ENCODE measurements around the gene CEBPZ. TPM values are rescaled to one million over a fixed set of nuclear protein-coding genes. Genes with fewer than 3 reads are reported as not detected.

Gene CEBPZ
- total RNA-seq (2014; rRNA removed; shearing (Covaris generic)), result 61.4 and 75.9 TPM in 2 replicates

DNA sequence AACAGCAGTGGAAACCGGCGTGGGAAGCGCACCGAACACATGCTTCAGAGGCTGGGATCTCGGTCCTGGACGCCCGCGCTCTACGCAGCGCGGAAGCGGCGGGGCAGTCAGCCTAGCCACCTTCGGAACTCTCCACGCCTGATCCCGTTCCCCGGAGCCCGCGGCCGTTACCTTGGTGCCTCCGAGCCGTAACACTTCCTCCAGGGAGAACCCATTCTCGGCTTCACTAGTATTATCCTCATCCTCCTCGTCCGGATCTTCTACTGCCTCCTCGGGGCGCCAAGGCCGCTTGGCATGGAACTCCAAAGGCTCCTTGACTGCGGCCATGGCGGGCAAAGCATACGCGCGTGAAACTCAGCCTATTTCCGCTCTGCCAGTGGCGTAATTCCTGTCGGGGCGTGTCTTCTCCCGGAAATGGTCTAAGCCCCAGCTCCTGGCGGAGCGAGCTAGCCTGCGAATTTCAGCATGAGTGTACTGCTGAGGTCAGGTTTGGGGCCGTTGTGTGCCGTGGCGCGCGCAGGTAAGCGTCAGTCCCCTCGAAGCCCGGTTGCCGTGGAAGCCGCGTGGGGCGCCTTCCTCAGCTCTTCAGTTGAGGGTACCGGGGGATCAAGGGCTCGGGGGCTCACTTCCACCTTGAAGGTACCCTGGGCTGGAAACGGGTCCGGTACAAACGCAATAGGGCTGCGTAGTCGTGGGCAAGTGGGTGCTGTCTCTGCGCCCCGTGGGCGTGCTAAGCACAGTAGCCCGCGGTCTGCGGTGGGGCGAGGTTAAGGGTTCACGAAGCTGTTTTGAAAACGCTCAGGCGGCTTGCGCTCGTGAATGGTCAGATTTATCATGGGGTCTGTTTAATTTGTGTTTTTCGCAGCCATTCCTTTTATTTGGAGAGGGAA is at the start of gene CEBPZ, which contains the start of gene NDUFAF7:
TSS of gene CEBPZ (minus strand) at position 356 of the 890 bp plus-strand sequence. CDS start at position 327, 29 bp downstream.
TSS of gene NDUFAF7 (plus strand) at position 418 of the 890 bp plus-strand sequence. CDS start at position 466, 48 bp downstream.
- peaks cover 13% of the 10 kb centered on the region; the same call in 1 of the 2 replicates for H3K4me1 ChIP-seq (replicated peaks)
- H3K9me3 ChIP-seq (replicated peaks), result no peaks in the 10 kb centered on the region
- H3K36me3 ChIP-seq, result peaks cover 49% of the 10 kb centered on the region
- peak within 1 kb of the TSS; percentile 83 for H3K4me3 ChIP-seq
- H3K27ac ChIP-seq, result peak within 1 kb of the TSS; percentile 67
- DNase-seq (ENCODE audit: low read depth in 1 of 2, low spot score in 2 of 2), result peak; percentile 84 to 90
- H3K27me3 ChIP-seq (replicated peaks), result no peaks in the 10 kb centered on the region

DNA sequence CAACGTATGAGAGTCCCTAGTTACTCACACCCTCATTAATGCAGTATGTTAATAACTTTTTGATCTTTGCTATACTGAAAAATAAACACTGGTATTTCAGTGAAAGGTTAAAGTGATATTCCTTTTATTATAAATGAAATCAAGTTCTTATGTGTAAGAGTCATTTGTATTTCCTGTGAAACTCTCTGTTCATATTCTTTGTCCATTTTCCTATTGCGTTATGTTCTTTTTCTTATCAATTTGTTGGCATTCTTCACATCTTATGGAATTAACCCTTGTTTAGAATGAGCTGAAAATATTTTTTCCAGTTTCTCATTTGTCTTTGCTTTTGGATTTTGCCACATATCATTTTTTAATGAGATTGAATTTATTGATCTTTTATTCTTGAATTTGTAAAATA is 44.9 kb upstream of the CEBPZ start:
- H3K4me1 ChIP-seq (replicated peaks), result no peaks in the 10 kb centered on the region
- H3K4me3 ChIP-seq, result no peak overlapping the region
- peaks cover 85% of the 10 kb centered on the region for H3K36me3 ChIP-seq
- no peaks in the 10 kb centered on the region for H3K9me3 ChIP-seq (replicated peaks)
- DNase-seq (ENCODE audit: low read depth in 1 of 2, low spot score in 2 of 2), result no peak
- H3K27me3 ChIP-seq (replicated peaks), result no peaks in the 10 kb centered on the region
- H3K27ac ChIP-seq, result no peak overlapping the region

GRCh38 chr2:37274359-37274965 is 43.1 kb upstream of the CEBPZ start:
- Histone ChIP-seq H3K27ac (no peak overlapping the region), H3K27me3 (replicated peaks) (no peaks in the 10 kb centered on the region), H3K36me3 (peaks cover 83% of the 10 kb centered on the region), H3K9me3 (replicated peaks) (no peaks in the 10 kb centered on the region), H3K4me3 (no peak overlapping the region), H3K4me1 (replicated peaks) (no peaks in the 10 kb centered on the region)
- no peak for DNase-seq (ENCODE audit: low read depth in 1 of 2, low spot score in 2 of 2)

- Histone ChIP-seq H3K36me3 (peaks cover 85% of the 10 kb centered on the region), H3K4me3 (no peak overlapping the region), H3K27ac (no peak overlapping the region), H3K27me3 (replicated peaks) (no peaks in the 10 kb centered on the region), H3K4me1 (replicated peaks) (no peaks in the 10 kb centered on the region), H3K9me3 (replicated peaks) (no peaks in the 10 kb centered on the region)
- DNase-seq (ENCODE audit: low read depth in 1 of 2, low spot score in 2 of 2), result no peak
Measured at GRCh38 chr2:37271376-37272067, 40.1 kb upstream of the CEBPZ start.

DNA sequence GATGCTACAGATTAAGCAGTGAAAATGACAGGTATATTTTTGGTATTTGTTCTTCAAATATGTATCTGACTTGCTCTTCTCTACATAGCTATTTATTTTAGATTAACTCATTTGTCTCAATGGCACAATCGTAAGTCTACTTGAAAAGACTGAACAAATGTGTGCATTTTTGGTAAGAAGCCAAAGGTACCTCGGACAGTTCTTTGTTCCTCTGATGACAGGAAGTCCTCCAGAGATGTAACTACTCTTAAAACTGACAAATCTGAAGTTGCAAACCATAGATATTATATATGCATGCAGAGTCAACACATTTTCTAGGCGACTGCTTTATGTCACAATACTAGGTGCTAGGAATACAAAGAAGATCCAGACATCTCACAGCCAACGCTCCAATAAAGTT is 36.7 kb upstream of the CEBPZ start:
- H3K9me3 ChIP-seq (replicated peaks), result no peaks in the 10 kb centered on the region

DNA sequence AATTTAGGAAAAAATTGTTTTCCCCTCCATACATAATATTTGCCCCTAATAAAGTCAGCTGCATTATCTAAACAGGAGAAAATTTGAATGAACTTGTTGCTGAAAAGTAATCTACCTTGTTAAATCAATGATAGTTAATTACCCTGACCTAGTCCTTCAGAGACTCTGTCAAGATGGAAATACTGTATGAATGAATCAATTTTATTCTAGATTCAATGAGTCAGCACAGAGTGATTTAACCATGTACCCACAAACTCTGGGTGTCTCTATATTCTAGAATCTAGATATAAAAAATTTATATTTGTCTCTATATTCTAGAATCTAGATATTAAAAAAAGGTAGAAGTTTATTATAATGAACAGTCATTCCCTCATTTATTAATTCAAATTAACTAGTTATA is 36.3 kb upstream of the CEBPZ start:
- Histone ChIP-seq H3K4me3 (no peak overlapping the region), H3K27ac (no peak overlapping the region), H3K36me3 (peaks cover 76% of the 10 kb centered on the region), H3K27me3 (replicated peaks) (no peaks in the 10 kb centered on the region), H3K4me1 (replicated peaks) (no peaks in the 10 kb centered on the region), H3K9me3 (replicated peaks) (no peaks in the 10 kb centered on the region)
- no peak for DNase-seq (ENCODE audit: low read depth in 1 of 2, low spot score in 2 of 2)

More for the DNA sequence above, 36.7 kb upstream of the CEBPZ start:
- no peaks in the 10 kb centered on the region for H3K27me3 ChIP-seq (replicated peaks)
- H3K27ac ChIP-seq, result no peak overlapping the region
- no peak overlapping the region for H3K4me3 ChIP-seq
- DNase-seq (ENCODE audit: low read depth in 1 of 2, low spot score in 2 of 2), result no peak
- H3K4me1 ChIP-seq (replicated peaks), result no peaks in the 10 kb centered on the region
- H3K36me3 ChIP-seq, result peaks cover 81% of the 10 kb centered on the region

DNA sequence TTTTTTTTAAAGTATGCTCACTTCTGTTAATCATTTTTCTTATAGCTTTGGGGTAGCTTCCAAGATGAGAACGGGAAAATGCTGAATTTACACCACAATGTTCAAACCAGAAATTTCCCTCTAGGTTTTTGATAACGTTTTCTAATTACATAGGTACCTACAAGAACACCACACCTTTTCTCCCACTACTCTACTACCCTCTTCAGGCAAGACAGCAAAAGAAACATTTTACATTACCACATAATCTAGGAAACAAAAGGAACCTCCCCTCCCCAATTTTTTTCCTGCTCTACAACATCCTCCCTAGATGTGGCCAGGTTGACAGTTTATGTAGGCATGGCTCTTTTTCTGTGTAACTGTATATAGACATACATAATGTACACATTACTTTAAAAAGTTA is 32.4 kb upstream of the CEBPZ start:
- Histone ChIP-seq H3K27me3 (replicated peaks) (no peaks in the 10 kb centered on the region), H3K36me3 (peaks cover 68% of the 10 kb centered on the region), H3K4me3 (no peak overlapping the region), H3K9me3 (replicated peaks) (no peaks in the 10 kb centered on the region), H3K27ac (no peak overlapping the region), H3K4me1 (replicated peaks) (no peaks in the 10 kb centered on the region)
- no peak for DNase-seq (ENCODE audit: low read depth in 1 of 2, low spot score in 2 of 2)

GRCh38 chr2:37262522-37262921 is 31.1 kb upstream of the CEBPZ start:
- H3K36me3 ChIP-seq, result peaks cover 67% of the 10 kb centered on the region
- H3K4me3 ChIP-seq, result no peak overlapping the region
- no peak overlapping the region for H3K27ac ChIP-seq
- H3K9me3 ChIP-seq (replicated peaks), result no peaks in the 10 kb centered on the region
- DNase-seq (ENCODE audit: low read depth in 1 of 2, low spot score in 2 of 2), result no peak
- H3K4me1 ChIP-seq (replicated peaks), result no peaks in the 10 kb centered on the region
- H3K27me3 ChIP-seq (replicated peaks), result no peaks in the 10 kb centered on the region

GRCh38 chr2:37250869-37251740 is 19.7 kb upstream of the CEBPZ start:
- DNase-seq (ENCODE audit: low read depth in 1 of 2, low spot score in 2 of 2), result no peak
- Histone ChIP-seq H3K27me3 (replicated peaks) (no peaks in the 10 kb centered on the region; the same call in 1 of the 2 replicates), H3K9me3 (replicated peaks) (no peaks in the 10 kb centered on the region), H3K4me1 (replicated peaks) (peaks cover 5% of the 10 kb centered on the region), H3K36me3 (peaks cover 92% of the 10 kb centered on the region), H3K4me3 (no peak overlapping the region), H3K27ac (no peak overlapping the region)

GRCh38 chr2:37246205-37246604 is 14.8 kb upstream of the CEBPZ start:
- no peak overlapping the region for H3K4me3 ChIP-seq
- peaks cover 84% of the 10 kb centered on the region for H3K36me3 ChIP-seq
- DNase-seq (ENCODE audit: low read depth in 1 of 2, low spot score in 2 of 2), result no peak
- H3K27me3 ChIP-seq (replicated peaks), result no peaks in the 10 kb centered on the region
- no peak overlapping the region for H3K27ac ChIP-seq
- peaks cover 8% of the 10 kb centered on the region for H3K4me1 ChIP-seq (replicated peaks)
- no peaks in the 10 kb centered on the region for H3K9me3 ChIP-seq (replicated peaks)

DNA sequence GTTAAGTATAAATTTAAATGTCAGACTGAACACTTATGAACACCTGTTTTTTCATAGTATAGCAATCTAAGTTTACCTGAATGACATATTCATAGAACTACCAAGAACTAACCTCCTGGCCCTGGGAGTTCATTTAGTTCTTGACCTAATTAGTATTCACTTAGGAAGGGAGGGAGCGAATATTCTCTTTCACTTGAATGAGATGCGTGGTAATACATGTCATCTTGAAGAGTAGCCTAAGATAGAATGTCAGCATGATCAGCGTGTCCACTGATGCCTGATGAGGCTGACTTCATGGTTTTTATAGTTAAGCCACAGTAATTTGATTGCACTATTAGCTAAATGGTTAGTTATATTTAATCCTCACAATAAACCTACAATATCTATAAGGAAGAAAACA is 13.4 kb upstream of the CEBPZ start:
- Histone ChIP-seq H3K4me1 (replicated peaks) (peaks cover 8% of the 10 kb centered on the region), H3K36me3 (peaks cover 72% of the 10 kb centered on the region), H3K4me3 (no peak overlapping the region), H3K9me3 (replicated peaks) (no peaks in the 10 kb centered on the region), H3K27me3 (replicated peaks) (no peaks in the 10 kb centered on the region), H3K27ac (no peak overlapping the region)
- DNase-seq (ENCODE audit: low read depth in 1 of 2, low spot score in 2 of 2), result no peak

GRCh38 chr2:37244017-37244416 is 12.6 kb upstream of the CEBPZ start:
- Histone ChIP-seq H3K4me3 (no peak overlapping the region), H3K27ac (no peak overlapping the region), H3K27me3 (replicated peaks) (no peaks in the 10 kb centered on the region), H3K9me3 (replicated peaks) (no peaks in the 10 kb centered on the region), H3K4me1 (replicated peaks) (peaks cover 8% of the 10 kb centered on the region), H3K36me3 (peaks cover 71% of the 10 kb centered on the region)
- DNase-seq (ENCODE audit: low read depth in 1 of 2, low spot score in 2 of 2), result no peak

- Histone ChIP-seq H3K36me3 (peaks cover 65% of the 10 kb centered on the region), H3K9me3 (replicated peaks) (no peaks in the 10 kb centered on the region), H3K27ac (no peak overlapping the region), H3K27me3 (replicated peaks) (no peaks in the 10 kb centered on the region), H3K4me1 (replicated peaks) (peaks cover 8% of the 10 kb centered on the region), H3K4me3 (no peak overlapping the region)
- no peak for DNase-seq (ENCODE audit: low read depth in 1 of 2, low spot score in 2 of 2)
Measured at GRCh38 chr2:37243435-37243834, 12.0 kb upstream of the CEBPZ start.
